Stimulated activated CD8-positive, alpha-beta memory T cell treated with anti-CD3 and anti-CD28 coated beads, Interleukin-7, amount 100 ng/mL, for 1 hour (primary cell): ENCODE results near the gene HES5.

Experiments used
- DNase-seq, 2 donors: peaks; one replicate each; pipeline ENCODE4 v3.0.0-alpha.2; 2020; ENCODE audit warnings: low read depth in 2 of 2

HES5 gene

DNA sequence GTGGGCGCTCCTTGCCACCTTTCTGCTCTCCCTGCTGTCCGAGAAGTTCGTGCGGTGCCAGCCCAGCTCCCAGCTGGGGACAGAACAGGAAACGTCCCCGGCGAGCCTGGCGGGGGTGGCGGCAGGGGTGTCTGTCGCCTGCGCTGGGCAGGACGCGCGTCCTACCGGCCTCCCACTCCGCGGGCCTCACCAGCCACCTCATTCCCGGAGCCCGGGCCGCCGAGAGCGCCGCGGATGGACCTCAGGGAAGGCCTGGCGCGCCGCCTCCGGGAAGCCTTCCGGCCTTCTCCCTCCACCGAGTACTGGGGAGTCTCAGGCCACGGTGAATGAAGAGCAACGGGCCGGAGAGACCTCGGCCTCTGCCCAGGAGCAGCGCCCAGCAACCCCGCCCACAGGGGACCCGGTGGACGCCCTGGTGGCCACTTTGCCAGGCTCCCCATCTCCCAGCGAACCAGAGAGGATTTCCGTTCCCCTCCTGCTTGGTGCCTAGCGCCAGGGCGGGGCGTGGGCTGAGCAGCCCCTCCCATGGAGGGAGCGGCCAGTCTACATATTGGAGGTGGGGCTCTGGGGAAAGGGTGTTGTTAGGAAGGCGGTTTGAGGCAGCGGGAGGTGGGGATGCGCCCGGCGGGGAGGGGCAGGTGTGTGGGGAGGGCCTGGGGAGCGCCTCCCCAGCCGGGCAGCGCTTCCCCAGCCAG lies 16.6 kb upstream of the HES5 start:
- DNase-seq: peak; percentile 53 to 64

DNA sequence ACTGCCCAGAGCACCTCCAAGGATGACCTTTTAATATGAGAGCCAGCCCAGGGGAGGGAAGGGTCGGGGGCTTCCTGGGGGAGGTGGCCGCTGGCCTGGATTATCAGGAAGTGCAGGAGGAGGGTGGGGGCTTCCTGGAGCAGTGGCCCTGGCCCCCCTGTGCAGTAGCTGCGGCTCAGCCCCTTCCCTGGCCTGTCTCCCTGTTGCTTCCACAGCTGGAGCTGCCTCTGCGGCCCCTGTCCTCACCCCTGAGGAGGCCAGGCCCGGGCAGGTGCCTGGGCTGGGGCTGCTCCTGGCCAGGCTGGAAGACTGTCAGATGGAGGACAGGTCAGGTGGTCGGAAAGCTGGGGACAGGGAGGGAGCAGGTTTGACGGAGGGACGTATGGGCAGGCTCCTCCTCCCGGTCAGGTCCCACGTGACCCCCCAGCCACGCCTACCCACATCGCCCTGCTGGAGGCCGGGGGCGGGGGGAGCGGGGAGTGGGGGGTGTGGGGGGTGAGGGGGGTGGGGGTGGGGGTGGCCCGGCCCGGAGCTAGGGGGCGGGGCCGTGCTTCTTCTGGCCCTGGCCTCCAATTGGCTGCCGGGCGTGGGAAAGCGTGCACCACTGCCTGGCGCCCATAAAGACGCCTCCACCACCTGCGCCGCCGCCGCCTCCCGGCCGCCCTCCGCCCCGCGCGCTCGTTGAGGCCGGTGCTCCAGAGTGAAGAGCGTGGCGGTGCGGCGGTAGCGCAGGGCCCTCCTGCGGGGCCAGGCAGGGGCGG lies 15.9 kb upstream of the HES5 start:
- DNase-seq: peak; percentile 73 to 77

DNA sequence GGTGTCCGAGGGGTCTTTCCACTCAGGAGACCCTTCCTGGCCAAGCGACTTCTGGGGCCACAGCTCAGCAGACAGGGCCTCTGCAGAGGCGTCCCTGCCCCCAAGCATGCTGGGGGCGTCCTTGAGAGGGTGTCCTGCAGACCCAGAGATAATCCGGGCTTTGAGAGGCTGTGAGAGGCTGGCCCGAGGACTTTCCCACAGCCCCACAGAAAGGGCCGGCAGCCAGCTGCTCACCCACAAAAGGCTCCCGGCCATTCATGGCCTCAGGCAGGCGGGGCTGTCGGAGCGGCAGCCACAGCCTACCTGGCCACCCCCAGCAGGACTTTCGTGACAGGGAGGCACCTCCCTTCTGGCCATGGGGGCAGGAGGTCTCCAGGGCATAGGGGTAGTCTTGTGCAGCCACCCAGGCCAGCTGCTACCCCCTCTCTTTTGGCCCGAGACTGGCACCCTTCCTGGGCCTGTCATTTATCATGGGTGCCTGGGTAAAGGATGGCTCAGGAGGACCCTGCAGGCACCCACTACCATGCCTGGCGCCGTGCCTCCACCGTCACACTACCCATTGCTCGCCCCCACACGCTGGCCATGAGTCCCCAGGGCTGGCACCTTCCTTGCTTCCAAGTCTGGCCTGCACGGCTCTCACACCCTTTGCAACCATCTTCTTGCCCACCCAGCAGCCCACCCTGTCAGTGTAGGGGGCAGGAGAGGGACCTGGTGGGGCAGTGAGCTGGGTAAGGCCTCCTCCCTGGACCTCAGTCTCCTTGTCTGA lies 15.0 kb upstream of the HES5 start:
- no peak for DNase-seq

DNA sequence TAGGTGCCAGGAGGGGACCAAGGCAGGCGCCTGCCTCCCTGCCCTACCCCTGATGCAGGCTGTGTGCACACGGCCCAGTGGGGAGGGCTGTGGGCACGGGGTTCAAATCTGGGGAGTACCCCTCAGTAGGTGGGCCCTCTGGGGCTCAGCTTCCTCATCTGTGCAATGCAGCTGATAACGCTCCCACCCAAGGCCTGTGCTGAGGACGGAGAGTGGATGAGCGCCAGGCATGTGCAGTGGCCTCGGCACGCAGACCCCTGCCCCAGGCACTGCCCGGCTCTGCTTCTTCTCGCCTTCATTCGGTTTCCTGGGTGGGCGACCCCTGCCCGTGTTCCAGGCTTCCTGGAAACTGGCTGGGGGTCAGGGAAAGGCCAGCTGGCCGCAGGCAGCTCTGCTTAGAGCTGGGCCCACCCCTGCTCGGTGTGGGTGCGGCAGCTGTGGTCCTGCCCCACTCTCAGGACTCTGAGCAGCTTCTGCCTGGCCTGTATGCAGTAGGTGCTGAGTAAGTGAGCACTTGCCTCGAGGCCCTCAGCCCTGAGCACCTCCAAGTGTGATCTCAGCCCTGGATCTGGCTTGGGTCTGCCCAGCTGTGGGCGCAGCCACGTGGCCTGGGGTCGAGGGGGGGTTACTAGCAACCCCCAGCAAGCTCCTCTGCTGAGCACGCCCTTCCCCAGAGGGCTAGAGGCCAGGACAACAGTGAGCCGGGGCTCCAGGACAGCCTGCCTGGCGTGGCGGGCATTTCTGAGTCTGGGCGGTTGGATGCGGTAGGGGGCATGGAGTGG lies 14.2 kb upstream of the HES5 start:
- DNase-seq: no peak

DNA sequence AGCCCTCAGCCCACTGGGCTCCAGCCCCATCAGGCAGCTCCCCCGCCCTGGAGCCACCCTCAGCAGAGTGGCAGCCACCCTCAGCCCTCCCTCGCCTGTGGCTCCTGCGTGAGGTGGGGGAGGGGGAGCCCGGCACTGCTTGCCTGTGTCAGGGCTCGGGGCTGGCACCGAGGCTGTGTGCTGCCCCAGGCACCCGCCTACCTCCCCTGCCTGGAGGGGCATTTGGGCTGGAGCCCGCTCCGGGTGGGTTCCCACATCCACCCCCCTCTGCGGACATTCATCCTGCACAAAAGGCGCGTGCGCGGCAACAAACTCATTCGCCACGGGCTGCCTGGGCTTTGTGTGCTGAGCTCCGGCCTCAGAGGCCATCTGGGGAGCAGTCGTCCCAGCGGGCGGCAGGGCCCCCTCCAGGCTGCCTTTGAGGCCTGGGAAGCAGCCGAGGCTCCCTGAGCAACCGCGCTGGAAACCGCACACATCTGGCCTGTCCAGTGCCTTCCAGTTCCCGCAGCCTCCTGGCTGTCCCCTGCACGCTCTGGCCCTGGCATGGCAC lies 13.6 kb upstream of the HES5 start:
- no peak for DNase-seq

DNA sequence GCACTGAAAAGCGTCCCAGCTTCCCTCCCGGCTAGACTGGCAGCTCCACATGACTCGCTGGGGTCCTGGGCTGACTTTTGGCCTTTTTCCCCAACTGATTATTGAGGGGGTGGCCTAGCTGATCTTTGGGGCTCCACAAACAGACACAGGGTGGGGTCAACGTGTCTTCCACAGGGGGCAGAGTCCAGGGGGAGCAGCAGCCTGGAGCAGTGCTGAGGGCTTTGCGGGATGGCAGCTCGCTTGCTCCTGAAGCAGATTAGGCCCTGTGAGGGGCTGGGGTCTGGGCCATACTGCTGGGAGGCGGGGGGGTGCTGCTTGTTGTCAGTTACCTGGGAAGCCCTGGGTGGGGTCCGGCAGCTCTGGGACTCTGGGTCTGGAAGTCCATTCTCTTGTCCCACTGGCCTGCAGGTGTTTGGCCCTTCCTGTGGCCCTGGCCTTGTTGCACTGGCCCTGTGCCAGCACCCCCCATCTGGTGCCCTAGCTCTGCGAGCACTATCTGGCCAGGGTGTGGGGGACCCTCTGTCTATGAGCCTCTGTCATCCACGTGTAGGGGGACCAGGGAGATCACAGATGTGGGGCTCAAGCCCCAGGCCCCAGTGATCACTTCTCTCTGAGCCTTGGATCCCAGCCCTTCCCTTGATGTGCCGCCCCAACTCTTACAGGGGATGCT lies 12.3 kb upstream of the HES5 start:
- DNase-seq: no peak

DNA sequence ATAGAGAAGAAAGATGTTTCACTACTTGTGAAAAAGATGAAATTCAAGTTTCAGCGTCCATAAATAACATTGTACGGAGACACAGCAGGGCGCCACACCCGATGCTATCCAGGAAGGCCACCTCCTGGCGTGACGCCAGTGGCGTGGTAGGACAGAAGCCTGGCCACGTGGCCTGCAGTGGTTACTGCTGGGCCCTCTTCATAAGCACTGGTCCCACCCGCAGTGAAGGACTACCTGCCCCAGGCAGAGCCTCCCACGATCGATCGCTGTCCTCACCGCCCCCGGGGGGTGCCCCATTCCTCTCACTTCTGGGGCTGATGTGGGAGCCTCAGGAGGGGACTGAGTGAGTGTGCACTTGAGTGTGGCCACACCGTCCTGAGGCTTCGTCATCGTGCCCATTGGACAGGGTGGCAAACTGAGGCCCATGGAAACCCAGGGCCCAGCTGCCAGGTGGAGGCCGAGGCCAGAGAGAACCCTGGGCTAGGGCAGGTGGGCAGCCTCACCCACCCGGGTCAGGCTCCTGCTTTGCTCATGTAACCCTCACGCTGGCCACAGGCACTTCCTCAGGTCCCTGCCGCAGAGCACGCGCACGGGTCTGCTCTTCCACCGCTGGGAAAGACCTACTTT lies 11.7 kb upstream of the HES5 start:
- no peak for DNase-seq

DNA sequence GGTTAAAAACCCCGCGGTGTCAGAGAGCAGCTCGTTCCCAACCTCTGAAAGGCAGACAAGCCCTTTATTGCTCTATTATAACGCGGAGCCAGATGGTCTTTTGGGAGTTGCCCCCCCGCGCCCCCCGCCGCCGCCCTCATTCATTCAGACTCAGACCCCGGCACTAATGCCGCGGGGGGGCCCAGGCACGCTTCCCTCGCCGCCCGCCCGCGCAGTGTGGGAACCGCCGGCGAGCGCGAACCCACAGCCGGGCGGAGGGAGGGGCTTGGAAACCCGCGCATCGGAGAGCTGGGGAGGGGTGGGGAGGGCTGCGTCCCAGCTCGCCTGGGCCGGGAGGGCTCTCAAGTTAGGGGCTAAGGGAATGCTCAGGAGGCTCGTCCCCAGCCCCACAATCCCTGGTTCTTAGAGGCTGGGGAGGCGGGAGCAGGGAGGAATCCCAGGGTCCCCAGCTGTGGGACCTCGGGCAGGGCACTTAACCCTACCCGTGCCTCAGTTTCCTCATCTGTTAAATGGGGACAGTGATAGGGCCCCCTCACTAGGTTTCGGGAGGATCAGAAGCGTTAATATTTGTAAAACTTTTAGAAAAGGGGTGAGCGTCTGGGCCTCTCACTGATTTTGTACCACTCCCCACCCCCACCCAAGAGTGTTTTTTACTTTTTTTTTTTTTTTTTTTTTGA lies 10.9 kb upstream of the HES5 start:
- no peak for DNase-seq

DNA sequence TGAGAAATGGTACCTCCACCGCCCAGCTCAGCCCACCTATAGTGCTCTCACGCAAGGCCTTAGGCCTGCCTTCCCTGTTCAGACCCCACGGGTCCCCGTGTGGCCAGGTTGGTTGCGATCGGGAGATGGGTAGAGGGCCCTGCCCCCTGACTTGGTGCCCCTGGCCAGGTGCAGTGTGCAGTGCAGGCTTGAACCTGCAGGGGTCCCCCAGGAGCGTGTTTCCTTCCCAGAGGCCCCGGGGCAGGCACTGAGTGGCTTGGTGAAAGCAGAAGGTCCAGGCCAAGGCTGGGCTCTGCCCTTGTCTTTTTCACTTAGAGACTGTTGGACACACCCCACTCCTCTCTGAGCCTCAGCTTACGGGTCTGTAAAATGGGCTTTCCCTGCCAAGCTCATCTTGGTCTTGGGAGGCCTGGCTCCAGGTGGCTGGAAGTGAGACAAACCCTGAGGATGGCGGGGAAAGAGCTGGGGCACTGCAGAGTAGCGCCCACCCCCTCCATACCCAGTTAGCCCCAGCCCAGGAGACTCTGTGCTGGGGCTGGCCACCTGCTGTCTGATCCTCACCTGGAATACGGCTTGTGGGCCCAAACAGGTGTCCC lies 9.3 kb upstream of the HES5 start:
- no peak for DNase-seq

DNA sequence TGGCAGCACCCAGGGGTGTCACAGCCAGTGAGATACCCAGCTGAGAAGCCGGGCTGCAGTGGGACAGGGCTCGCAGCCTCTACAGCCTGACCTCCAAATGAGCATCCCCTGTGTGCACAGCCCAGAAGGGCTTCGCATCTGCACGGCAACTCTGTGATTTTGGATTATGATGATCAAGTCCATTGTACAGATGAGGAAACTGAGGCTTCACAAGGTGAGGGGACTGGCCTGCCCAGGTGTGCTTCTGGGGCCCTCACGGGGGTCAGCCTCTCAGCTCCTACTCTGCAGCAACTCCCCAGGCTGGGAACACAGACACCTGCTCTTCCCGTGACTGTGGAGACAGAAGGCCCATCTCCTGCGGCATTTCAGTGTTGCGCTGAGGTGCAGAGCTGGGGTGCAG lies 8.8 kb upstream of the HES5 start:
- no peak for DNase-seq

DNA sequence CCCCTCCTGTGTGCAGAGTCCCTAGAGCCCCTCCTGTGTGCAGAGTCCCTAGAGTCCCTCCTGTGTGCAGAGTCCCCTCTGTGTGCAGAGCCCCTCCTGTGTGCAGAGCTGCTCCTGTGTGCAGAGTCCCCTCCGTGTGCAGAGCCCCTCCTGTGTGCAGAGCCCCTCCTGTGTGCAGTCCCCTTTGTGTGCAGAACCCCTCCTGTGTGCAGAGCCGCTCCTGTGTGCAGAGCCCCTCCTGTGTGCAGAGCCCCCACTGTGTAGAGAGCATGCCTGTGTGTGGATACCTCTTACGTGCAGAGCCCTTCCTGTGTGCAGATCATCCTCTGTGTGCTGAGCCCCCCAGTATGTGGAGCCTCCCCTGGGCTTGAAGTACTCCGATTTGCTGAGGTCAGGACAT lies 8.3 kb upstream of the HES5 start:
- no peak for DNase-seq

DNA sequence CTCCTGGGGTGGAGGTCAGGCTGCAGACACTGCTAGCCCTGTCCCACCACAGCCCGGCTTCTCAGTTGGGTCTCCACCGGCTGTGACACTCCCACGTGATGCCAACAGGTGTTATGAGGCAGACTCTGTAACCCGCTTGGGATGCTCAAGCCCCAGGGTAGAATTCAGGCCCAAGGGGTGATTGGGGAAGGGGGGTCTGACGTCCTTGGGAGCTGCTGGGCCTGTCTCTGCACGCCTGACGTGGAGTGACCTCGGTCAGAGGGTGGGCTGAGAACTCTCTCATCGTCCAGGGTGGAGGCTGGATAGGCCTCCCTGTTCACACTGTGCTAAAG lies 7.7 kb upstream of the HES5 start:
- DNase-seq: no peak

DNA sequence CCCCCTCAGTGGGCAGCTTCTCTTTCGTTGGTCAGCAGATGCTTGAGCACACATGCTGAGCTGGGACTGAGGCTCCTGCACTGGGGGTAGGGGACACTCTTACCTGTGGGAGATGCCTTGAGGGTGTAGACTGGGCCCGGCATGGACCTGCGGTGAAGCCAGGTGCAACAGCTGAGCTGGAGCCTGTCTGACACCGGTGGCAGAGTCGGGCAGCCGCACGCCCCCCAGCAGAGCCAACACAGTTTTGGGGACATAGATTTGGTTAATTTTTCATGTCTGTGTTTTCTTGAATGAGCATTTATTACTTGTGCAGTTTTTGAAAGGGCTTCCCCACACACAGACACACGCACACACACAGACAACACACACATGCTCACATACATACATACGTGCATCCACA lies 5.9 kb upstream of the HES5 start:
- DNase-seq: no peak

DNA sequence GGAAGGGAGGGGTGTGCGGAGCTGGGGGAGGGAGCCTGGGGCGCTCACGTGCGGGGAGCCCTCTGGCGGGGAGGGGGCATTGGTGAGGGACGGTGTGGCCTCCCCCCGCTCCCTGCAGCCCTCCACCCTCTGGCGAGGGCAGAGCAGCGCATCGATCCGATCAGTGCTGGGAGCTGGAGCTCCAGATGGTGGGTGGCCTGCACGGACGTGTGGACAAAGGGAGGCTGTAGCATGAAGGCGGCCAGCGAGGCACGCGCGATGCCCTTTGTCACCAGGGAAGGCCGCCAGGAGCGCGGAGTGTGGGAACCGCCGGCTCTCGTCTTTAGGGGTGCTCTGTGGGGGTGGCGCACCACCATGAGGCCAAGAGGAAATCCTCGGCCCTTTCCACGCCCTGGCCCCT lies 5.4 kb upstream of the HES5 start:
- no peak for DNase-seq

DNA sequence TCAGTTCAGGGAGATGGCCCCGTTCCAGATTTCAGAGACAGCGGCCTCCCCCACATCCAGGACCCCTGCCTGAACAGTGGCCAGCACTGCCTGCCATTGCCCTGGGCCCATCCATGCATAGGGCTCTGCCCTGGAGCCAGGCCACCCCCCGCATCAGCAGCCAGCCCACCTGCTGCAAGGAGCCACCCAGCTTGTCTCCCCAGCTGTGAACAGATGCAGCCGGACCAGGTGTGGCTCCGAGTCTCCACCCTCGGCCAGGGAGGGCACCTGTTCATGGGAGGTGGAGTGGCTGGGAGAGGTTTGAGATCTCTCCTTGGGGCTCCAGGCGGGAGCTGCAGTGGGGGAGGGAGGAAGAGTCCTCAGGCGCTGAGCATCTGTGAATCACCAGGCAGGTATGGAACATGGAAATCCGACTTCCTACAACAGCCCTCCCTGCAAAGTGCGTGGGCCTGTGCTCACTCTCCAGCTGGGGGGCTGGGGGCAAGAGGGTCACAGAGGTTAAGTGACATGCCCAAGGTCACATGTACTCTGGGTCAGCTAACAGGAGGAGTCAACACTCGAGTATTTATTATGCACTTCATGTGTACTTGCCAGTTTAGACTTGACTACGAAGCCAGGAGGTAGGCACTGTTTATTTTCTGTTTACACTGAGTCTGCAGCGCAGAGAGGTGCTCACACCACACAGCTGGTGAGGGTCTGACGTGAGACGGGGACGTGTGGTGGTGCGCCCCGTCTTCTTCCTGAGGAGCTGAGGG lies 4.8 kb upstream of the HES5 start:
- DNase-seq: no peak

DNA sequence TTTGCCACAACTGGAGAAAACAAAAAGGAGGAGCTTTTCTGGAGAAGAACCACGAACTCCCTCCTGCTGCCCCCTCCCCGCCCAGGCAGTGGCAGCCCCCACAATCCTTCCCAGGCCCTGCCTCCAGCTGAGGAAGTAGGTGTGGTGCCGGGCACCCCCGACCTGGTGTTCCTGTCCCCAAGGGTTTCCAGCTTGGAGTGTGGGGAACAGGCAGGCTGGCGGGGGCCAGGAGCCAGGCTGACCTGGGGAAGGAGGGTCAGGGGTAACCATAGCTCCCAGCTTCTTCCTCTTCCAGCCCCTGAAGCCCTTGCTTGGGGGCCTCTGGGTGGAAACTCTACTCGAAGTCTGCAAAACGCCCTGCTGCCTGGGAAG lies 4.2 kb upstream of the HES5 start:
- no peak for DNase-seq

DNA sequence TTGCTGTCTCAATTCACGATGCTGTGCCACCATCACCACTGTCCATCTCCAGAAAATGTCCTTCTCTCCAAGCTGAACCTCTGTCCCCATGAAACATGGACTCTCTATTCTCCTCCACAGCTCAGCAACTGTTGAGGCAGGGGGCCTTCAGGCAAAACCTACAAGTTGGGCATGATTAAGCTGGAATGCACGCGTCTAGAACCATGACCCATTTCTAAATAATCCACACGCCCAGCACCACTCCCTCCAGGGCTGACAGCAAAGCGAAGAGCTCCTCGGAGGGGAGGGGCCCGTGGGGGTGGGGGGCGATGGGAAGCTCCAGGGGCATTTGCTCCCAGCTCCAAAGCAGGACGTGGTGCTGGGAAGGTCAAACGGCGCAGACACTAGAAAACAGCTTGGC lies 3.3 kb upstream of the HES5 start:
- no peak for DNase-seq

DNA sequence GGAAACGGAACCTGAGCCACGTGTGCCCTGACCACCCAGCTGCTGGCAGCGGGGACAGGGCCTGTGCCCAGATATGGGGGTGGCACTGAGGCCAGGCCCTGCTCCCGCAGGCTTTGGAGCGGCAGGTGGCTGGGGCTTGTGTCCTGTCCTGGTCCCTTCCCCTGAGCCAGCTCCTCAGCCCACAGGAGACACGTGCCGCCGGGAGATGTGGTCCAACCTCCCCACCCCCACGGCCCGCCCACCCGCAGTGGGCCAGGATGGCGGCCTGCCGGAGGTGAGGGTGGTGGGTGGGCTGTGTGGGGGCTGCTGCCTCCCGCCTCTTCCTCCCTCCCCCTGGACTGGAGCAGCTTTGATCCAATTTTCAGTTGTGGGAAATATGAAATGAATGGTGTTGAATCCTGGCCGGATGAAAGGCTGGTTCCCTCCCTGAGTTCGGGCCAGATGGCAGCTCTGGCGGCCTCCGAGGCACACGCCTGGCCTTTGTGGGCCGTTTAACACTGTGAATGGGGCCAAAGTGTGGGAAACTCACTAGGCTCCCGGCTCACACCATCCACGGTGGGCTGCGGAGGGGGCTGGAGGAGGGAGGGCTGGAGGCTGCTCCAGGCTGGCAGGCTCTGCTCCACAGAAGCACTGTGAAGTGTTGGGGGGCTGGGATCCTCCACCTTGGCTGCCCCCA lies 2.6 kb upstream of the HES5 start:
- no peak for DNase-seq
